Chondrocyte (in vitro differentiated cells): ENCODE data around the gene USP40. TPM values are rescaled to one million over a fixed set of nuclear protein-coding genes. Genes with fewer than 3 reads are reported as not detected.
A peak's percentile ranks its signal among the peaks of the same experiment; 100 is the strongest.

Experiments
- DNase-seq: peaks from one replicate; pipeline ENCODE4 v3.0.0; 2021; ENCODE audit warnings: mixed read lengths, low spot score
- H3K27ac Mint-ChIP-seq: one replicate; pipeline ENCODE4 v1.8.0; 2021; ENCODE audit warnings: mild to moderate bottlenecking, moderate library complexity, mixed read lengths; ENCODE audit not compliant: unreplicated experiment
- H3K27me3 Mint-ChIP-seq: 2 replicates; pipeline ENCODE4 v1.8.0; 2021; ENCODE audit warnings: low read depth, mixed read lengths
- H3K36me3 Mint-ChIP-seq: 2 replicates; pipeline ENCODE4 v1.8.0; 2021; ENCODE audit warnings: low read depth, mixed read lengths
- H3K4me1 Mint-ChIP-seq: 2 replicates; pipeline ENCODE4 v1.8.0; 2021; ENCODE audit warnings: low read depth, mild to moderate bottlenecking, mixed read lengths
- H3K4me3 Mint-ChIP-seq: one replicate; pipeline ENCODE4 v1.8.0; 2021; ENCODE audit warnings: mild to moderate bottlenecking, moderate library complexity, mixed read lengths; ENCODE audit not compliant: unreplicated experiment
- H3K9me3 Mint-ChIP-seq: 2 replicates; pipeline ENCODE4 v1.8.0; 2021; ENCODE audit warnings: low read depth, mixed read lengths
- total RNA-seq: library from RNA; stranded (reverse); gene quantifications from 3 replicates; pipeline ENCODE4 v1.2.1, GENCODE V29; 2021
- TF ChIP-seq, protein P1 (sequence below): fragments of 200-600 bp; sonication (generic); IDR thresholded peaks from 2 replicates; pipeline ENCODE4 v1.5.0; 2021; ENCODE audit warnings: antibody characterized with exemption, mild to moderate bottlenecking, moderate library complexity

The USP40 gene
- total RNA-seq, 1 donor from 2014 or later: 29.4 TPM

DNA sequence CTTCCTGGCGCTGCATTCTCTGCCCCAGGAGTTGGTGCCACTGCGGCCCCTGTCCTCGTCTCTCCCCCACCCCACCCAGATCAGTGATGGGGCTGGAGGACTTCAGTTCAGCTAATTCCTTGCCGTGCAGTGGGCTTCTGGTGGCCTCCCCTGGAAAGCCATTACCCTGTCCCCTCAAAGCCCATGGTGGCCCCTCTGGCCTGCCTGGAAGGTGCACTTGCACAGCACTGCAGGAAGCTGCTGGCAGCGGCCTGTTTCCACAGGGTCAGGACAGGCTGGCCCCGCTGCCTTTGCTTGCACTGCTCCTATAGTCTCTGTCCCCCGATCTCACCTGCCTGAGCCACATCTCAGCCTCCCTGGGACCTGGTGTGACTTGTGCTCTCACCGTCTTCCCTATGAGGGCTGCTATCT, 105.1 kb downstream of the USP40 start:
- no peaks in the 10 kb centered on the region for H3K27me3 Mint-ChIP-seq
- H3K4me1 Mint-ChIP-seq: no peaks in the 10 kb centered on the region
- no peak overlapping the region for H3K27ac Mint-ChIP-seq
- no peaks in the 10 kb centered on the region for H3K9me3 Mint-ChIP-seq
- peak; percentile 83 for DNase-seq
- H3K4me3 Mint-ChIP-seq: no peak overlapping the region
- peaks cover 30% of the 10 kb centered on the region for H3K36me3 Mint-ChIP-seq
- TF ChIP-seq, protein P1, sequence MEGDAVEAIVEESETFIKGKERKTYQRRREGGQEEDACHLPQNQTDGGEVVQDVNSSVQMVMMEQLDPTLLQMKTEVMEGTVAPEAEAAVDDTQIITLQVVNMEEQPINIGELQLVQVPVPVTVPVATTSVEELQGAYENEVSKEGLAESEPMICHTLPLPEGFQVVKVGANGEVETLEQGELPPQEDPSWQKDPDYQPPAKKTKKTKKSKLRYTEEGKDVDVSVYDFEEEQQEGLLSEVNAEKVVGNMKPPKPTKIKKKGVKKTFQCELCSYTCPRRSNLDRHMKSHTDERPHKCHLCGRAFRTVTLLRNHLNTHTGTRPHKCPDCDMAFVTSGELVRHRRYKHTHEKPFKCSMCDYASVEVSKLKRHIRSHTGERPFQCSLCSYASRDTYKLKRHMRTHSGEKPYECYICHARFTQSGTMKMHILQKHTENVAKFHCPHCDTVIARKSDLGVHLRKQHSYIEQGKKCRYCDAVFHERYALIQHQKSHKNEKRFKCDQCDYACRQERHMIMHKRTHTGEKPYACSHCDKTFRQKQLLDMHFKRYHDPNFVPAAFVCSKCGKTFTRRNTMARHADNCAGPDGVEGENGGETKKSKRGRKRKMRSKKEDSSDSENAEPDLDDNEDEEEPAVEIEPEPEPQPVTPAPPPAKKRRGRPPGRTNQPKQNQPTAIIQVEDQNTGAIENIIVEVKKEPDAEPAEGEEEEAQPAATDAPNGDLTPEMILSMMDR: no peak

DNA sequence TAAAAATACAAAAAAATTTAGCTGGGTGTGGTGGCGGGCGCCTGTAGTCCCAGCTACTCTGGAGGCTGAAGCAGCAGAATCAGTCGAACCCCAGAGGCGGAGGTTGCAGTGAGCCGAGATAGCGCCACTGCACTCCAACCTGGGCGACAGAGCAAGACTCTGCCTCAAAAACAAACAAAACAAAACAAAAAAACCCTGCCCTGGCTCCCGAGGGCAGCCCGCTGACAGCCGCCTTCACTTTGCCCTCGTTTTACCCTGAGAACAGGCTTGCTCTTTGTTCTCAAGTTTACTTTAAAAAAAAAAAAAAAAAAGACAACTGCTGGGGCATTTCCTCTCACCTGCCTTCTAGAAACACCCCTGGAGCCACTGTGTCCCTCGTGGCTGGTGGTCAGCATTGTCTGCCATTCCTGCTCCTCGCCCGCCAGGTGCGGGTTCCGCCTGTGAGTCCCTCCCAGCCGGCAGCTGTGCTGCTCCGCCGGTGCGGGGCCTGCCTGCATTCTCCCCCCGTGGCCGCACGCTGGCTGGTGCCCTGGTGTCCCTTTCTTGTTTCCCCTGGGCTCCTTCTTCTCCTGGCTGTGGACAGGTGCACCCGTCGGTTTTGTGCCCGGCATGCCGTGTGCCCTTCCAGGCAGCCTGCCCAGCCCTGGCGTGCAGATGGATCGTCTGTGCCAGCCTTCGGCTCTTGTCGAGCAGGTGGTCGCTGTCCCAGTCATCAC, 105.7 kb downstream of the USP40 start:
- TF ChIP-seq, protein P1: no peak
- H3K4me1 Mint-ChIP-seq: no peaks in the 10 kb centered on the region
- H3K36me3 Mint-ChIP-seq: peaks cover 30% of the 10 kb centered on the region
- H3K9me3 Mint-ChIP-seq: no peaks in the 10 kb centered on the region
- peak; percentile 32 for DNase-seq
- H3K27me3 Mint-ChIP-seq: no peaks in the 10 kb centered on the region
- no peak overlapping the region for H3K27ac Mint-ChIP-seq
- H3K4me3 Mint-ChIP-seq: no peak overlapping the region

DNA sequence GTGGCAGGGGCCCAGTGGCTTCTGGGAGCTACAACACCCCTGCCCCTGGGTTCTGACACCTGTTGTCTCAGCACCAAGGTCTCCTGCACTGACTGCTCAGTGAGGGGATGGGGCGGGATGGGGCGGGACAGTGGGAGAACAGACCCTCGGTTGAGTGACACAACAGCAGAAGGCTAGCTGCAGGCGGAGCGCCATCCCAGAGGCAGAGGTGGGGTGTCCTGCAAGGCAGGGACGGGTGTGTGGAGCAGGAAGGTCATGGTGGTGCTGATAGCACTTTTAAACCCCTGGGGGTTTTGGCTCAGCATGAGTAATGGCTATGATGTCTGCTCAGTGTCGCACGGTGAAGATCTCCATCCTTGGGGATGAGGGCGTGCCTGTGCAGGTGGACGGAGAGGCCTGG, 107.2 kb downstream of the USP40 start:
- no peak for DNase-seq
- no peaks in the 10 kb centered on the region for H3K27me3 Mint-ChIP-seq
- H3K36me3 Mint-ChIP-seq: peaks cover 37% of the 10 kb centered on the region
- H3K27ac Mint-ChIP-seq: no peak overlapping the region
- H3K4me3 Mint-ChIP-seq: no peak overlapping the region
- no peaks in the 10 kb centered on the region for H3K4me1 Mint-ChIP-seq
- no peaks in the 10 kb centered on the region for H3K9me3 Mint-ChIP-seq
- TF ChIP-seq, protein P1: no peak

DNA sequence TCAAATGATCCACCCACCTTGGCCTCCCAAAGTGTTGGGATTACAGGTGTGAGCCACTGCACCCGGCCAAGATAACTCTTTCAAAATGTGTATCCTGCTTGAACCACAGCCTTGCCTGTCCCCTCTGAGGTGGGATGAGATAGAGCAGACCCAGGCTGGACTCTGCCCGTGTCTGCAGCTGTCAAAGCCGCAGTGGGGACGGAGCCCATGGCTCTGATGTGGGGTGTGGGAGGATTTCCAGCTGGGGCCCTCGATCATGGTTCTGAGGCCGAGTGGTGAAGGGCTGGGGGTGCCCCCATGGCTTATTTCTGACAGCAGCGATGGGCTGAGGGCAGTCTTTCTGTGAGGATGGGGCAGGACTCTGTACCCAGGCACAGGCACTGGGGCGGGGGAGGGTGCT, 107.8 kb downstream of the USP40 start:
- Mint-ChIP-seq H3K36me3 (peaks cover 38% of the 10 kb centered on the region), H3K4me3 (no peak overlapping the region), H3K9me3 (no peaks in the 10 kb centered on the region), H3K27me3 (no peaks in the 10 kb centered on the region), H3K27ac (no peak overlapping the region), H3K4me1 (no peaks in the 10 kb centered on the region)
- DNase-seq: no peak
- TF ChIP-seq, protein P1: no peak

DNA sequence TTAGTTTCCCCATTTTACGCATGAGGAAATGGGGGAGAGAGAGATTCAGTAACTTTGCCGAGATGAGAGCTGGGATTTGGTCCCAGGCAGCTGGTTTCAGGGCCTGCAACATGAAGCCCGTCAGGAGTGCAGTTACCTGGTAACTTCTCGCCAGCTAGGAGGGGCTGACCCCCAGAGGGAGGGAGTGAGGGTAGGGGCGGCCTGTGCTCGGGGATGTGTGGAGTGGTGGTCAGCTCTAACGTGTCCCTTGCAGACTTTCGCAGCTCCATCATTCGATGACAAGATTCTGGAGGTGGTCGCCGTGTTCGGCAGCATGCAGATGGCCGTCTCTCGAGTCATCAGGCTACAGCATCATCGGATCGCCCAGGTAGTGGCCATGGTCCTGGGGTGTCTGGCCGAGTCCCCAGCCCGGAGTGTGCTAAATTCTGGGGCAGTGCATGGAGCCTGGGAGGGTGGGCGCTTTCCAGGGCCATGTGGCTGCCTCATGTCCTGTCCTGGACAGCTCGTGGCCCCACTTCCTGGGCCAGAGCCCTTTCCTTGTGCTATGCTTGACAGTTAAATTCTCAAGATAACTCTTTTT, 108.5 kb downstream of the USP40 start:
- Mint-ChIP-seq H3K27me3 (no peaks in the 10 kb centered on the region), H3K9me3 (no peaks in the 10 kb centered on the region), H3K27ac (no peak overlapping the region), H3K4me1 (no peaks in the 10 kb centered on the region), H3K4me3 (no peak overlapping the region), H3K36me3 (peaks cover 41% of the 10 kb centered on the region)
- TF ChIP-seq, protein P1: no peak
- DNase-seq: peak; percentile 79
